HG03432 (cell line): ENCODE measurements around the gene MS4A6A.
"Not testable (repeated sequence)": the region's sequence is repeated elsewhere in the genome, so short reads cannot be mapped to it uniquely, and the experiment has no call there.

ENCODE experiments used
- ATAC-seq: cut with Tn5 transposase; IDR thresholded peaks from one replicate; pipeline ENCODE4 v1.9.1; 2021; ENCODE audit warnings: mild to moderate bottlenecking, moderate library complexity; ENCODE audit not compliant: unreplicated experiment

Gene MS4A6A

GRCh38 chr11:60184824-60185511, 2.1 kb upstream of the MS4A6A start:
- ATAC-seq = peak; percentile 65

GRCh38 chr11:60183591-60184205, 815 bp upstream of the MS4A6A start:
- ATAC-seq = no peak

GRCh38 chr11:60175860-60176275, 7.0 kb downstream of the MS4A6A start:
- peak; percentile 69 for ATAC-seq

DNA sequence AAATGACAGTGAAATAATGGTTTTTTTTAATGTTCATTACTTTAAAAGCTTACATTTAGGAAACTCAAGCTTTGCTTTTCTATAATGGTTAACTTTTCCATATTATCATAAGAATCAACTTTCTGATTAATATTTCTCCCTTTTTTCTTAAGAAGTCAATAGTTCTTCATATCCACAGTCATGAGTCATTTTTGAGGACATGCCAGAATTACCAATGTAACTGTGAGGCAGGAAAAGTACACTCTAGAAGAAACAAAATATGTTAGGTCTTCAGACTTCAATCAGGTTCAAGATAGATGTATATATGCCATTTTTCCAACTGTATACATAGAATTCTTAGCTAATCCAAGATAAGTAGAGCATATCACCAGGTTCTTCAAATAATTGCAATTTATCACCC, 10.9 kb downstream of the MS4A6A start:
- no peak for ATAC-seq

- no peak for ATAC-seq
These were observed 12.3 kb downstream of the MS4A6A start for GRCh38 chr11:60170566-60170965.

DNA sequence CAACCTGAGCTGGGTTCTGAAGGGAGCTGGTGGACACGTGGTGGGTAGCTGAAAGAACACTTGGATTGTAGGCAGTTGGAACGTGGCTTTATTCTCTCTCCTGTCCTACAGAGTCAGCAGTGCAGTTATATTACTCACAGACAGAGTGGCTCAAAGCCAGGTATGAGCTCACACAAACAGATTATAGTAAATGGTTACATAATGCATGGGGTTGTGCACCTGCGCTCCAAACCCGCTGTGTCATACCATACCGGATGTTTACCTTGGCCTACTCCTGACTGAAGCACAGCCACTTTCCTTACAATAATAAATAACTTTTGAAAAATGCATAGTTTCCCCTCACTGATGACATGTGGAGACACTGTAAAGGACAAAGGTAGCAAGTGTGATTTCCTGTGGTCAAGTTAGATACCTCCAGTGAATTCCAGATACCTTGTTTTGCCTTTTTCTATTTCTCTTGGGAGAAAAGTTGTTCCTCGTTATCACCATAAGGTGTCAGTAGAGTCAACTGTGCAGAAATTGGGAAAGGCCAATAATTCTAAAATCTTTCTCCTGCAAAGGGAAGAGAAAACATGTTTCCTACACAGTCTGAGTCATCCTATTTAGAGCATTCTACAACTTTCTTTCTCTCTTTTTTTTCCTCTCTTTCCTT, 13.5 kb downstream of the MS4A6A start:
- no peak for ATAC-seq

DNA sequence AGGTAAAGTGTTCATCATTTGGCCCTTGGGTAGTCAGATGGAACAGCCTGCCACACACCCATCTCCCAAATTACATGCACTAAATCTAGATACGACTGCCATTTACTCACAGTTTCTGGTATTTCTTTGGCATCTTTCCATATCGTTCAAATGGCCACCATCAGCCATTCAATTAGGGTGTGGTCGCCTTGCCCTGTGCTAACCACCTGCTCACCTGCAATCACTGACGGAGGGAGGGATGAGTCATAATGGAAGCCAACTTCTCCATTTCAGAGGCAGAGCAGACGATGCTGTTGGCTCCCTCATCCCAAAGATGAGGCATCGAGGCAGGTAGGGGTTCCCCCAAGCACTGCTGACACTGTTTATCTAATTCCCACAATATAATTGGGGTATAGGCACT, 14.6 kb downstream of the MS4A6A start:
- ATAC-seq = no peak

DNA sequence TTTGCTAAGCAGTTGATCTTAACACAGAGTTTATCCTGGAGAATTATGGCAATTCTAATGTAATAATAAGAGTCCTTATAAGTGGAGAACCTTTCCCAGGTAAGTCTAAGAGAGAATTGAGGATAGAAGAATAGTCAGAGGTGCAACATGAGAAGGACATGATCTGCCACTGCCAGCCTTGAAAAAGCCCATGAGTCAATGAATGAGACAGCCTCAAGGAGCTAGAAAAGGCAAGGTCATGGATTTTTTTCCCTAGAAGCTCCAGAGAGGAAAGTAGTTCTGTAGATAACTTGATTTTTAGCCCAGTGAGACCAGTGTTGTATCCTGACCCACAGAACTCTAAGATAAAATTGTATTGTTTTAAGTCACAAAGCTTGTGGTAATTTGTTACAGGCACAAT, 16.9 kb downstream of the MS4A6A start:
- no peak for ATAC-seq

GRCh38 chr11:60165538-60165937, 17.3 kb downstream of the MS4A6A start:
- no peak for ATAC-seq

DNA sequence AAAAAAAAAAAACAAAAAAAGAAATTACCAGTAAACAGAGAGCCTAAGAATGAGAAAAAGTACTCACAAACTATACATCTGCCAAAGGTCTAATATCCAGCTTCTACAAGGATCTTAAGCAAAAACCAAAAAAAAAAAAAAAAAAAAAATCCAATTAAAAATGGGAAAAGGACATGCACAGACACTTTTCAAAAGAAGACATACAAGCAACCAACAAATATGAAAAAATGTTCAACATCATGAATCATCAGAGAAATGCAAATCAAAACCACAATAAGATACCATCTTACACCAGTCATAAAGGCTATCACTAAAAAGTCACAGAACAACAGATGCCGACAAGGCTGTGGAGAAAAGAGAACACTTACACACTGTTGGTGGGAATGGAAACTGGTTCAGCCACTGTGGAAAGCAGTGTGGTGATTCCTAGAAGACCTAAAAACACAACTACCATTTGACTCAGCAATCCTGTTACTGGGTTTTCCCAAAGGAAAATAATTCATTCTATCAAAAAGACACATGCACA, 18.3 kb downstream of the MS4A6A start:
- no peak for ATAC-seq

DNA sequence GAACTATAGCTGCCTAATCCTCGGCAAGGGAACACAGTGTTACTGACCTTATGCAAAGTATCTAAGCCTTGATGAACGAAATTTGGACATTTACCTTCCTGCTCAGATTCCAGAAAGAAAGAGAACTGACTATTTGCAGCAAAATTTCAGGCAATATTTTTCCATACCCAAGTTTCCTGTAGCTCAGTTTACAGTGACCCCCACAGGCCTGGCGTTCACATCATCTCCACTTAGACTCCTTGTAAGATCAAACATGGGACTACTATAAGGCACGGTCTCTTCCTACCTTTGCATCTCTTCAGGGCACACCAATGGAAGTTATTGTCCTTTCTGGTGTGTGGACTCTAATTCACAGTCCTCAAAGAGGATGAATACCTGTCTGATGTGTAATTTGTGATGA, 21.1 kb downstream of the MS4A6A start:
- no peak for ATAC-seq

- no peak for ATAC-seq
These were observed 21.8 kb downstream of the MS4A6A start for GRCh38 chr11:60161107-60161506.

- no peak for ATAC-seq
These were observed 23.0 kb downstream of the MS4A6A start for GRCh38 chr11:60159868-60160267.

- no peak for ATAC-seq
These were observed 23.6 kb downstream of the MS4A6A start for GRCh38 chr11:60159284-60159683.

GRCh38 chr11:60158636-60159035, 24.2 kb downstream of the MS4A6A start:
- ATAC-seq = no peak

DNA sequence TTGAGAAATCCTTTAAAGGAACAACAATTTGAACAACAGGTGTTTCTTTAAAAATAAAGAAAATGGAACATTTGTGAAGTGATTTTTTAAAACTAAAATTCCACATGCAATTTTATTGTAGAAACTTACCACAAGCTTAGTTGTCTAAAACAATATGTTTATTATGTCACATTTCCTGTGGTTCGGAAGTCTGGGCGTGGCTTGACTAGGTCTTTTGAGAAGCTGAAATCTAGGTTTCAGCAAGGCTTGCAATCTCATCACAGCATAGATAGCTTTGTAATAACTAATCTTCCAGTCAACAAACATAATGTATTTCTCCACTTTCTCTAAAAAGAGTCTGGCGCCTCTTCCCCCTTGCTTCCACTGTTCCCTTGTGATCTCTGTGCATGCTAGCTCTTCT, 27.0 kb downstream of the MS4A6A start:
- no peak for ATAC-seq

- ATAC-seq = not testable (repeated sequence)
These were observed 30.2 kb downstream of the MS4A6A start for GRCh38 chr11:60152727-60153126.

DNA sequence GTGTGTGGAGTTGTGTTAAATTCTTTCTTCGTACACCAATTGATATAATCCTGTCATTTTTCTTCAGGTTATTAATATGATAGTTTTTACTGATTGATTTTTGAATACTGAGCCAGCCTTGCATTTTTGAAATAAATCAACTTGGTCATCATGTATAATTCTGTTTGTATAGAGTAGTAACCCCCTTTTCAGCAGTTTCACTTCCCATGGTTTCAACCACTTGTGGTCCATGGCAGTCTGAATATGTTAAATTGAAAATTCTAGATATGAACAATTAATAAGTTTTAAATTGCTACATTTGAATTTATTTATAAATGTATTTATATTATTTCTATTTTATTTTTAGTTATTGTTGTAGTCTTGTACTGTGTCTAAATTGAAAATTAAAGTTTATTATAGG, 32.6 kb downstream of the MS4A6A start:
- no peak for ATAC-seq

DNA sequence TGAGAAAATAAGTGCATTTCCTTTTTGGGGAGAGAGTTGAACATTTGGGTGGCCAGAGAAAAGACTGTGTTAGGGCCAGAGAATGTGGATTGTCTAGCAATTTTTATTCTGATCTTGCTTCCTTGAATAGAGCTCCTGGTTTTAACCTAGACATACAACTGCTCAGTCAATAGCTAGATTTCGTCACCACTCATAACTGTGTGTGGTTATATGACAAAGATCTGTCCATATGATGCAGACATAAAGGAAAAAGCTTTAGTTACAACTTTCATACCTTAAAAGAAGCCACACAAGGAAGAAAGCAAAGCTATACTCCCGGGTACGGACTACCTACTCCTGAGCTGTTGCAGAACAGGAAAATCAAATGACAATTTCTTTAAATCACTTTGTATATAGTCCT, 37.2 kb downstream of the MS4A6A start:
- no peak for ATAC-seq

- ATAC-seq = no peak
These were observed 39.1 kb downstream of the MS4A6A start for GRCh38 chr11:60143768-60144167.

DNA sequence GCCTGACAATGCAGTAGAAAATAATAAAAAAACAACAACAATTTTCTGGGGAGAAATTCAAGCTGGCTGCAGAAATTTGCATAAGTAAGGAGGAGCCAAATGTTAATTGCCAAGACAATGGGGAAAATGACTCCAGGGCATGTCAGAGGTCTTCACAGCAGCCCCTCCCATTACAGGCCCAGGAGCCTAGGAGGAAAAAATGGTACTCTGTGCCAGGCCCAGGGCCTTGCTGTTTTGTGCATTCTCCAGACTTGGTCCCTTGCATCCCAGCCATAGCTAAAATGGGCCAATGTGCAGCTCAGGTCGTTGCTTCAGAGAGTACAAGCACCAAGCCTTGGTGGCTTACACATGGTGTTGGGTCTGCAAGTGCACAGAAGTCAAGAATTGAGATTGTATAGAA, 49.0 kb downstream of the MS4A6A start:
- ATAC-seq = no peak

GRCh38 chr11:60131912-60132311, 51.0 kb downstream of the MS4A6A start:
- no peak for ATAC-seq
